ENCODE data around the gene TMEM115.

- TF ChIP-seq CTCF (IDR thresholded peaks at IDR 0.05) = no peak
- no peak for TF ChIP-seq ZFX (IDR thresholded peaks at IDR 0.05; ENCODE audit: borderline replicate concordance)
Measured at GRCh38 chr3:50389414-50389767, 30.1 kb upstream of the TMEM115 start.

Measured in 22Rv1 (cell line).